Measurements from ENCODE around the gene DCC. TPM values are rescaled to one million over a fixed set of nuclear protein-coding genes. Genes with fewer than 3 reads are reported as not detected.
A peak's percentile ranks its signal among the peaks of the same experiment; 100 is the strongest.
"Not testable (repeated sequence)": the region's sequence is repeated elsewhere in the genome, so short reads cannot be mapped to it uniquely, and the experiment has no call there.

The DCC gene
- total RNA-seq, 1 experiment from 2014 or later, result 0.08 TPM

- in situ Hi-C loops (cut with HindIII; ENCODE audit: low pct_unique_long_range_greater_than_20kb, low sequenced_read_pairs), result no loop called here
- DNase-seq (ENCODE audit: low read depth, low spot score), result no peak
These were observed 1127.8 kb downstream of the DCC start for GRCh38 chr18:53467756-53468155.

GRCh38 chr18:53468173-53468572 lies 1128.2 kb downstream of the DCC start:
- DNase-seq (ENCODE audit: low read depth, low spot score); in situ Hi-C loops (cut with HindIII; ENCODE audit: low pct_unique_long_range_greater_than_20kb, low sequenced_read_pairs): not testable (repeated sequence)

- DNase-seq (ENCODE audit: low read depth, low spot score), result no peak
- in situ Hi-C loops (cut with HindIII; ENCODE audit: low pct_unique_long_range_greater_than_20kb, low sequenced_read_pairs), result no loop called here
These were observed 1132.5 kb downstream of the DCC start for GRCh38 chr18:53472546-53472945.

GRCh38 chr18:53478155-53478554 lies 1138.2 kb downstream of the DCC start:
- in situ Hi-C loops (cut with HindIII; ENCODE audit: low pct_unique_long_range_greater_than_20kb, low sequenced_read_pairs), result no loop called here
- DNase-seq (ENCODE audit: low read depth, low spot score), result no peak

GRCh38 chr18:53486296-53486695 lies 1146.3 kb downstream of the DCC start:
- in situ Hi-C loops (cut with HindIII; ENCODE audit: low pct_unique_long_range_greater_than_20kb, low sequenced_read_pairs), result no loop called here

GRCh38 chr18:53489266-53489665 lies 1149.3 kb downstream of the DCC start:
- DNase-seq (ENCODE audit: low read depth, low spot score), result no peak
- in situ Hi-C loops (cut with HindIII; ENCODE audit: low pct_unique_long_range_greater_than_20kb, low sequenced_read_pairs), result no loop called here

More at GRCh38 chr18:53486296-53486695, 1146.3 kb downstream of the DCC start:
- DNase-seq (ENCODE audit: low read depth, low spot score), result no peak

- no peak for DNase-seq (ENCODE audit: low read depth, low spot score)
- in situ Hi-C loops (cut with HindIII; ENCODE audit: low pct_unique_long_range_greater_than_20kb, low sequenced_read_pairs), result no loop called here
These were observed 1150.0 kb downstream of the DCC start for GRCh38 chr18:53490019-53490418.

- in situ Hi-C loops (cut with HindIII; ENCODE audit: low pct_unique_long_range_greater_than_20kb, low sequenced_read_pairs), result no loop called here
These were observed 1156.0 kb downstream of the DCC start for GRCh38 chr18:53496028-53496427.

GRCh38 chr18:53503914-53504441 lies 1164.0 kb downstream of the DCC start:
- DNase-seq (ENCODE audit: low read depth, low spot score), result no peak
- in situ Hi-C loops (cut with HindIII; ENCODE audit: low pct_unique_long_range_greater_than_20kb, low sequenced_read_pairs), result no loop called here

More at GRCh38 chr18:53496028-53496427, 1156.0 kb downstream of the DCC start:
- no peak for DNase-seq (ENCODE audit: low read depth, low spot score)

GRCh38 chr18:53508529-53508928 lies 1168.5 kb downstream of the DCC start:
- no peak for DNase-seq (ENCODE audit: low read depth, low spot score)
- in situ Hi-C loops (cut with HindIII; ENCODE audit: low pct_unique_long_range_greater_than_20kb, low sequenced_read_pairs), result no loop called here

GRCh38 chr18:53509886-53510285 lies 1169.9 kb downstream of the DCC start:
- in situ Hi-C loops (cut with HindIII; ENCODE audit: low pct_unique_long_range_greater_than_20kb, low sequenced_read_pairs), result no loop called here
- no peak for DNase-seq (ENCODE audit: low read depth, low spot score)

GRCh38 chr18:53511725-53512124 lies 1171.7 kb downstream of the DCC start:
- in situ Hi-C loops (cut with HindIII; ENCODE audit: low pct_unique_long_range_greater_than_20kb, low sequenced_read_pairs); DNase-seq (ENCODE audit: low read depth, low spot score): not testable (repeated sequence)

GRCh38 chr18:53521068-53521467 lies 1181.1 kb downstream of the DCC start:
- DNase-seq (ENCODE audit: low read depth, low spot score), result no peak
- in situ Hi-C loops (cut with HindIII; ENCODE audit: low pct_unique_long_range_greater_than_20kb, low sequenced_read_pairs), result no loop called here

GRCh38 chr18:53526101-53526870 lies 1186.3 kb downstream of the DCC start:
- in situ Hi-C loops (cut with HindIII; ENCODE audit: low pct_unique_long_range_greater_than_20kb, low sequenced_read_pairs), result no loop called here
- no peak for DNase-seq (ENCODE audit: low read depth, low spot score)

- in situ Hi-C loops (cut with HindIII; ENCODE audit: low pct_unique_long_range_greater_than_20kb, low sequenced_read_pairs), result no loop called here
These were observed 1187.4 kb downstream of the DCC start for GRCh38 chr18:53527365-53527764.

GRCh38 chr18:53531187-53531586 lies 1191.2 kb downstream of the DCC start:
- DNase-seq (ENCODE audit: low read depth, low spot score), result no peak
- in situ Hi-C loops (cut with HindIII; ENCODE audit: low pct_unique_long_range_greater_than_20kb, low sequenced_read_pairs), result no loop called here

More at GRCh38 chr18:53527365-53527764, 1187.4 kb downstream of the DCC start:
- no peak for DNase-seq (ENCODE audit: low read depth, low spot score)

- in situ Hi-C loops (cut with HindIII; ENCODE audit: low pct_unique_long_range_greater_than_20kb, low sequenced_read_pairs), result no loop called here
- no peak for DNase-seq (ENCODE audit: low read depth, low spot score)
These were observed 1191.9 kb downstream of the DCC start for GRCh38 chr18:53531896-53532295.

GRCh38 chr18:53534203-53534602 lies 1194.2 kb downstream of the DCC start:
- in situ Hi-C loops (cut with HindIII; ENCODE audit: low pct_unique_long_range_greater_than_20kb, low sequenced_read_pairs), result no loop called here
- peak; percentile 16 for DNase-seq (ENCODE audit: low read depth, low spot score)

- in situ Hi-C loops (cut with HindIII; ENCODE audit: low pct_unique_long_range_greater_than_20kb, low sequenced_read_pairs), result no loop called here
- DNase-seq (ENCODE audit: low read depth, low spot score), result peak; percentile 95
These were observed 1194.7 kb downstream of the DCC start for GRCh38 chr18:53534695-53535094.
